Activated CD4-positive, alpha-beta memory T cell treated with anti-CD3 and anti-CD28 coated beads for 36 hours (primary cell): ENCODE measurements around the gene CCDC174. TPM values are rescaled to one million over a fixed set of nuclear protein-coding genes. Genes with fewer than 3 reads are reported as not detected.

Experiments used
- CTCF ChIA-PET: fragments of 350-600 bp; sonication (Branson Sonifier 250); formaldehyde crosslinking; loops from one replicate; lab custom pipeline; 2021; ENCODE audit warnings: antibody characterized with exemption, inconsistent platforms; lab: Charles Lee
- POLR2A ChIA-PET: fragments of 350-600 bp; sonication (Branson Sonifier 250); formaldehyde crosslinking; loops from one replicate; lab custom pipeline; 2021; ENCODE audit warnings: antibody characterized with exemption; lab: Charles Lee
- DNase-seq: peaks from one replicate; pipeline ENCODE4 v3.0.0-alpha.2; 2020
- H3K27ac Mint-ChIP-seq: one replicate; pipeline ENCODE4 v1.8.0; 2021; ENCODE audit warnings: mixed read lengths
- H3K27me3 Mint-ChIP-seq: one replicate; pipeline ENCODE4 v1.8.0; 2021; ENCODE audit warnings: mixed read lengths
- H3K36me3 Mint-ChIP-seq: one replicate; pipeline ENCODE4 v1.8.0; 2021; ENCODE audit warnings: mixed read lengths
- H3K4me1 Mint-ChIP-seq: one replicate; pipeline ENCODE4 v1.8.0; 2021; ENCODE audit warnings: low read depth, mixed read lengths
- H3K4me3 Mint-ChIP-seq: one replicate; pipeline ENCODE4 v1.8.0; 2021; ENCODE audit warnings: mild to moderate bottlenecking, mixed read lengths
- H3K9me3 Mint-ChIP-seq: one replicate; pipeline ENCODE4 v1.8.0; 2021; ENCODE audit warnings: mixed read lengths
- intact Hi-C: fragments of 100-400 bp; cut with micrococcal nuclease; formaldehyde crosslinking; loops from one replicate; pipeline ENCODE4 v1.15.1; 2023
- total RNA-seq, 2 experiments: library from RNA; stranded (reverse); gene quantifications; one replicate each; pipeline ENCODE4 v1.2.3, GENCODE V29; 2021

Gene CCDC174
- total RNA-seq, 2 experiments from 2014 or later = 16.6 to 18.6 TPM

DNA sequence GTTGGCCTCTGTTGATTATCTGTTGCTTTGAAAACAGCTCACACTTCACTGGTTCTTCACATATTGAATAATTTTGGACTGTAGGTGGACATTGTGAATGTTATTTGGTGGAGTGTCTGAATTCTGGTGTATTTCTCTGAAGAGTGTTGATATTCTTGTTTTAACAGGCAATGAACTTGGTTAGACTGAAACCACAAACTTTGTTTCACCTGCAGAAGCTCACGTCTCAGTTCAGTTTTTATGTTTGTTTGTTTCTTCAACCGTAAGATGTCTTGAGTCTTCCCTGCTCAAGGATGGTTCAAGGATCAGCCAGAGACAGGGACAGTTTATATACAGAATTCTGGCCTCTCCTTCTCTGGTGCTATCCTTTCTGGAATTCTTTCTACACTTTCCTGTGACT lies 67.0 kb downstream of the CCDC174 start:
- CTCF ChIA-PET = interaction anchor here (0.6 kb wide), 1 partner anchor 12 kb away, joined by 3 read pairs; no protein-coding TSS in a partner anchor
- Mint-ChIP-seq H3K4me3 (no peak overlapping the region), H3K4me1 (no peaks in the 10 kb centered on the region), H3K36me3 (peaks cover 4% of the 10 kb centered on the region), H3K27me3 (no peaks in the 10 kb centered on the region), H3K27ac (no peak overlapping the region), H3K9me3 (no peaks in the 10 kb centered on the region)
- POLR2A ChIA-PET = no interaction called here
- intact Hi-C loops = no loop called here
- no peak for DNase-seq

DNA sequence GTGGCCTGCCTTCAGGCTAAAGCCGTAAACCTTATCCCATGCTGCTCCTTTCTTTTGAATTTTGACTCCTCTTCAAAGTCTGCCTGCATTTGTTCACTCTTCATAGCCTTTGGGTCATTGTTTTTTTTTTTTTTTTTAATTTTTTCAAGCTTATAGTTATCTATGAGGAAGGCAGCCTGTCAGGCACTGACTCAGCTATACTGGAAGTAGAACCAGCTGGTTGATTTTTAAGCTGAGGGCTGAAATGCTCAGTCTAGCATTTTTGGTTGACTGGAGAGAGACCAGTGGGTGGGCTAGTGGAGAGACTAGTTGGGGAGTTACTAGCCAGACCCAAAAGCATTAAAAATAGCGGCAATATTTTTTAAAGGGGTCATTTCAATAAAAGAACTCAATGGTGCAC lies 67.4 kb downstream of the CCDC174 start:
- Mint-ChIP-seq H3K9me3 (no peaks in the 10 kb centered on the region), H3K4me3 (no peak overlapping the region), H3K36me3 (peaks cover 4% of the 10 kb centered on the region), H3K27ac (no peak overlapping the region), H3K4me1 (no peaks in the 10 kb centered on the region), H3K27me3 (no peaks in the 10 kb centered on the region)
- POLR2A ChIA-PET = no interaction called here
- CTCF ChIA-PET = interaction anchor here (0.6 kb wide), 1 partner anchor 12 kb away, joined by 3 read pairs; no protein-coding TSS in a partner anchor
- intact Hi-C loops = no loop called here
- no peak for DNase-seq

DNA sequence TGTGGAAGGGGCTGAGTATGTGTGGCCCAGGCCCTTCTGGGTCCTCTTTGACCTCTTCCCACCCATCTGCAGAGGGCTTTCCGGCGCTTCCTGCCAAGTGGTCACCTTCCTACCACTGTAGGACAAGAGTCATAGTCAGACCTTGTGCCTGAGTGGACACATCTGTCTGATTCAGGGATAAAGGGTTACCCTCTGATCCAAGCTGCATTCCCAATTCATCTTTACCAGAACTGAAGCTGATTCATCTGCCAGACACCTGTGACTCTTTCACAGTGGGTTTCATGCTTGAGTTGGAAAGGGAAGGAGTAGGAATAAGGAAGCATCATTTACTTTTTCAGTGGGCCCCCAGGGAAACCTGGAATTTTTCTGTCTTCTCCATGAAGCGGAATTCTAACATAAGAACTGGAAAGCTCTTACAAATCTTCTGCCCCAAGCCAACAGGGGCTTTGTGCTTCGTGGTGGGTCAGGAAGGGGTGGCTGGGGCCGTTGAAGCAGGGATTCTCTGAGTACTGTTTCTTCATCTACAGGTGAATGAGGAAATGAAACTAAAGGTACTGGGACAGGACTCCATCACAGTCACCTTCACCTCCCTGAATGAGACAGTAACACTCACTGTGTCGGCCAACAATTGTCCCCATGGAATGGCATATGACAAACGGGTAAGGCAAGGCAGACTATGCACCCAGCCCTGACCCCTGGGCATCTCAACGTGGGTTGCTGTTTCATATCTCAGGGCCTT lies 69.7 kb downstream of the CCDC174 start:
- Mint-ChIP-seq H3K9me3 (no peaks in the 10 kb centered on the region), H3K4me3 (no peak overlapping the region), H3K4me1 (no peaks in the 10 kb centered on the region), H3K27me3 (no peaks in the 10 kb centered on the region), H3K36me3 (peaks cover 4% of the 10 kb centered on the region), H3K27ac (no peak overlapping the region)
- ChIA-PET POLR2A (no interaction called here), CTCF (no interaction called here)
- no peak for DNase-seq
- intact Hi-C loops = no loop called here

Other genes with a start within 250 kb of the CCDC174 start
- gene SLC6A6, start 249.2 kb upstream of the CCDC174 start, total RNA-seq = 10 to 100 TPM; 44.0 to 45.1 TPM
- gene GRIP2, start 111.4 kb upstream of the CCDC174 start, total RNA-seq = not detected
- gene C3orf20, start 23.4 kb downstream of the CCDC174 start, total RNA-seq = under 1 TPM; 0.07 to 0.12 TPM
- under 1 TPM in 1 of 2 experiments, not detected in 1; 0.12 TPM for gene FGD5, start 167.2 kb downstream of the CCDC174 start, total RNA-seq